HEK293T (cell line): ENCODE measurements around the gene PDZD8.

Experiments
- SUZ12 ChIP-seq: fragments of 450-650 bp; IDR thresholded peaks from 2 replicates; pipeline ENCODE4 v1.6.1; 2016; ENCODE audit warnings: mild to moderate bottlenecking
- ZNF384 ChIP-seq: fragments of 450-650 bp; IDR thresholded peaks from 2 replicates; pipeline ENCODE4 v1.6.1; 2016

- TF ChIP-seq ZNF384 (no peak), SUZ12 (no peak)
Measured at GRCh38 chr10:117266812-117267211, 108.4 kb downstream of the PDZD8 start.
